Caco-2 (cell line): ENCODE measurements around the gene FHAD1. TPM values are rescaled to one million over a fixed set of nuclear protein-coding genes. Genes with fewer than 3 reads are reported as not detected.

Experiments used
- BruUV-seq: library from RNA; stranded (reverse); fragments of 400-500 nt; replicated peaks from 2 replicates; lab custom pipeline; 2021; lab: Mats Ljungman, UMichigan
- CTCF ChIA-PET: fragments of 300-600 bp; sonication (Branson Sonifier 250); formaldehyde crosslinking; loops from one replicate; lab custom pipeline; 2022; ENCODE audit warnings: antibody characterized with exemption; lab: Charles Lee
- POLR2A ChIA-PET: fragments of 300-600 bp; sonication (Branson Sonifier 250); formaldehyde crosslinking; loops from one replicate; lab custom pipeline; 2022; ENCODE audit warnings: antibody characterized with exemption; lab: Charles Lee
- DNase-seq, 2 experiments: peaks; one replicate each; pipeline versions ENCODE4 v3.0.0 to v3.0.0-alpha.2; 2020 to 2022
- H3K27me3 ChIP-seq: replicated peaks from 2 replicates; pipeline ENCODE4 v1.6.0; 2011; ENCODE audit warnings: low read length; ENCODE audit not compliant: control insufficient read depth, insufficient read depth
- H3K36me3 ChIP-seq: 2 replicates; pipeline ENCODE4 v1.5.1; 2011; ENCODE audit warnings: low read length; ENCODE audit not compliant: control insufficient read depth, insufficient read depth
- H3K4me1 ChIP-seq: fragments of 250-450 bp; sonication (Bioruptor Pico); 2 replicates; pipeline ENCODE4 v1.5.1; 2020; ENCODE audit warnings: mild to moderate bottlenecking
- H3K4me3 ChIP-seq: 2 replicates; pipeline ENCODE4 v1.5.1; 2011; ENCODE audit warnings: low read depth, mild to moderate bottlenecking, control low read depth, low read length
- H3K9me3 ChIP-seq: fragments of 250-450 bp; sonication (Bioruptor Pico); 2 replicates; pipeline ENCODE4 v1.5.1; 2020; ENCODE audit warnings: mild to moderate bottlenecking, moderate library complexity
- H3K27ac Mint-ChIP-seq: one replicate; pipeline ENCODE4 v1.8.0; 2022; ENCODE audit warnings: mixed read lengths; ENCODE audit not compliant: unreplicated experiment
- H3K27me3 Mint-ChIP-seq: one replicate; pipeline ENCODE4 v1.8.0; 2022; ENCODE audit warnings: mixed read lengths; ENCODE audit not compliant: insufficient read depth, unreplicated experiment
- H3K36me3 Mint-ChIP-seq: one replicate; pipeline ENCODE4 v1.8.0; 2022; ENCODE audit warnings: mild to moderate bottlenecking, mixed read lengths; ENCODE audit not compliant: insufficient read depth, unreplicated experiment
- H3K4me1 Mint-ChIP-seq: one replicate; pipeline ENCODE4 v1.8.0; 2022; ENCODE audit warnings: low read depth, mixed read lengths; ENCODE audit not compliant: unreplicated experiment
- H3K4me3 Mint-ChIP-seq: one replicate; pipeline ENCODE4 v1.8.0; 2022; ENCODE audit warnings: mild to moderate bottlenecking, moderate library complexity, mixed read lengths; ENCODE audit not compliant: unreplicated experiment
- H3K9me3 Mint-ChIP-seq: one replicate; pipeline ENCODE4 v1.8.0; 2022; ENCODE audit warnings: mixed read lengths; ENCODE audit not compliant: unreplicated experiment
- CTCF ChIP-seq, 2 experiments: fragments of 200-600 bp in 1 of 2; IDR thresholded peaks; 1 replicate in 1 of 2; 2 replicates in 1 of 2; pipeline versions ENCODE4 v1.5.1 to v1.8.0; 2011 to 2022; ENCODE audit warnings: antibody characterized with exemption in 1 of 2, control low read depth in 1 of 2, inconsistent platforms in 1 of 2, low read depth in 1 of 2, low read length in 1 of 2, mild to moderate bottlenecking in 1 of 2, moderate library complexity in 1 of 2; ENCODE audit not compliant: insufficient read depth in 1 of 2, severe bottlenecking in 1 of 2, unreplicated experiment in 1 of 2
- intact Hi-C: fragments of 100-400 bp; cut with micrococcal nuclease; formaldehyde crosslinking; loops from one replicate; pipeline ENCODE4 v1.10.0; 2022; ENCODE audit not compliant: unreplicated experiment
- total RNA-seq: library from RNA; stranded (reverse); gene quantifications from 2 replicates; pipeline ENCODE4 v1.2.3, GENCODE V29; 2022

Gene FHAD1
- total RNA-seq, 1 experiment from 2014 or later = 0.18 TPM

- no peak for DNase-seq
- no peaks in the 10 kb centered on the region for H3K36me3 ChIP-seq
- intact Hi-C loops = no loop called here
- ChIA-PET POLR2A (no interaction called here), CTCF (interaction anchor here (0.7 kb wide), 1 partner anchor 320 kb away, joined by 8 read pairs; no protein-coding TSS in a partner anchor)
- no peaks in the 10 kb centered on the region for H3K4me1 Mint-ChIP-seq
- no peak overlapping the region for H3K4me3 ChIP-seq
- H3K27me3 ChIP-seq = no peaks in the 10 kb centered on the region
- BruUV-seq = no TSS peak
- peaks cover 4% of the 10 kb centered on the region; the same call in 1 of the 2 replicates for H3K4me1 ChIP-seq
- no peaks in the 10 kb centered on the region for H3K27me3 Mint-ChIP-seq
- H3K27ac Mint-ChIP-seq = no peak overlapping the region
- no peaks in the 10 kb centered on the region for H3K9me3 Mint-ChIP-seq
- H3K36me3 Mint-ChIP-seq = peaks cover 15% of the 10 kb centered on the region
- TF ChIP-seq CTCF (IDR thresholded peaks at IDR 0.05; ENCODE audit: insufficient read depth in 1 of 2, low read depth in 1 of 2, low read length in 1 of 2, severe bottlenecking in 1 of 2, unreplicated experiment in 1 of 2) = no peak
- no peak overlapping the region for H3K4me3 Mint-ChIP-seq
- no peaks in the 10 kb centered on the region for H3K9me3 ChIP-seq
Observed at GRCh38 chr1:15242766-15243165, 4.3 kb upstream of the FHAD1 start.

GRCh38 chr1:15243275-15244043 is 3.6 kb upstream of the FHAD1 start:
- POLR2A ChIA-PET = interaction anchor here (0.7 kb wide), 1 partner anchor 24 kb away, joined by 3 read pairs; no protein-coding TSS in a partner anchor
- H3K27me3 Mint-ChIP-seq = no peaks in the 10 kb centered on the region
- CTCF ChIA-PET = no interaction called here

GRCh38 chr1:15244813-15245212 is 2.2 kb upstream of the FHAD1 start:
- no peak for TF ChIP-seq CTCF (IDR thresholded peaks at IDR 0.05; ENCODE audit: insufficient read depth in 1 of 2, low read depth in 1 of 2, low read length in 1 of 2, severe bottlenecking in 1 of 2, unreplicated experiment in 1 of 2)
- BruUV-seq = no TSS peak
- Mint-ChIP-seq H3K27me3 (peaks cover 5% of the 10 kb centered on the region), H3K36me3 (peaks cover 15% of the 10 kb centered on the region), H3K4me1 (no peaks in the 10 kb centered on the region), H3K9me3 (no peaks in the 10 kb centered on the region), H3K4me3 (no peak overlapping the region), H3K27ac (no peak overlapping the region)
- Histone ChIP-seq H3K4me1 (peaks cover 5% of the 10 kb centered on the region; the same call in 1 of the 2 replicates), H3K9me3 (no peaks in the 10 kb centered on the region), H3K36me3 (no peaks in the 10 kb centered on the region), H3K4me3 (no peak overlapping the region), H3K27me3 (no peaks in the 10 kb centered on the region)
- intact Hi-C loops = no loop called here
- CTCF ChIA-PET = no interaction called here
- POLR2A ChIA-PET = no interaction called here
- no peak for DNase-seq

More at GRCh38 chr1:15243275-15244043, 3.6 kb upstream of the FHAD1 start:
- Histone ChIP-seq H3K9me3 (no peaks in the 10 kb centered on the region), H3K4me3 (no peak overlapping the region), H3K36me3 (no peaks in the 10 kb centered on the region), H3K4me1 (peaks cover 5% of the 10 kb centered on the region; the same call in 1 of the 2 replicates), H3K27me3 (no peaks in the 10 kb centered on the region)
- H3K4me3 Mint-ChIP-seq = no peak overlapping the region
- no TSS peak for BruUV-seq
- no peak for DNase-seq
- no peaks in the 10 kb centered on the region for H3K9me3 Mint-ChIP-seq
- H3K36me3 Mint-ChIP-seq = peaks cover 15% of the 10 kb centered on the region
- intact Hi-C loops = no loop called here
- no peaks in the 10 kb centered on the region for H3K4me1 Mint-ChIP-seq
- H3K27ac Mint-ChIP-seq = no peak overlapping the region
- TF ChIP-seq CTCF (IDR thresholded peaks at IDR 0.05; ENCODE audit: insufficient read depth in 1 of 2, low read depth in 1 of 2, low read length in 1 of 2, severe bottlenecking in 1 of 2, unreplicated experiment in 1 of 2) = no peak
